Peyer's patch (tissue), 4 donors: ENCODE data around the gene AAGAB.

Source experiments
- CTCF ChIP-seq, 6 experiments: fragments of 450-650 bp in 4 of 6; fragments of 200-600 bp in 2 of 6; sonication (generic) in 1 of 6; IDR thresholded peaks; one replicate each; pipeline ENCODE4 v1.5.1; 2017 to 2019; ENCODE audit warnings: antibody characterized with exemption in 6 of 6, mild to moderate bottlenecking in 3 of 6, moderate library complexity in 1 of 6
- POLR2A ChIP-seq, 2 donors: fragments of 450-650 bp; IDR thresholded peaks; one replicate each; pipeline ENCODE4 v1.5.1; 2017; ENCODE audit warnings: antibody characterized with exemption in 2 of 2, mild to moderate bottlenecking in 2 of 2, moderate library complexity in 2 of 2

GRCh38 chr15:67180514-67181191, 73.8 kb downstream of the AAGAB start:
- TF ChIP-seq CTCF (IDR thresholded peaks at IDR 0.05): no peak
- no peak for TF ChIP-seq POLR2A (IDR thresholded peaks at IDR 0.05)
